HuH-7 (cell line): ENCODE measurements around the gene GALNT4.

Experiments
- DNase-seq: peaks from one replicate; pipeline ENCODE4 v3.0.0; 2011; ENCODE audit warnings: low spot score

GALNT4 gene

GRCh38 chr12:89524541-89525304 lies at the start of gene GALNT4:
Gene GALNT4, minus strand, starts transcription at chr12:89524796. Its CDS starts 247 bp downstream, at chr12:89524549.
- peak; percentile 94 for DNase-seq

- no peak for DNase-seq
Measured at GRCh38 chr12:89573051-89573810, 48.6 kb upstream of the GALNT4 start.

GRCh38 chr12:89571491-89572195 lies 47.0 kb upstream of the GALNT4 start:
- no peak for DNase-seq

GRCh38 chr12:89568484-89568883 lies 43.9 kb upstream of the GALNT4 start:
- DNase-seq: no peak

GRCh38 chr12:89567691-89568239 lies 43.2 kb upstream of the GALNT4 start:
- no peak for DNase-seq

- DNase-seq: no peak
Measured at GRCh38 chr12:89566615-89567014, 42.0 kb upstream of the GALNT4 start.

GRCh38 chr12:89565002-89565401 lies 40.4 kb upstream of the GALNT4 start:
- DNase-seq: no peak

- DNase-seq: no peak
Measured at GRCh38 chr12:89559753-89560152, 35.2 kb upstream of the GALNT4 start.

- no peak for DNase-seq
Measured at GRCh38 chr12:89556976-89557375, 32.4 kb upstream of the GALNT4 start.

GRCh38 chr12:89552376-89552775 lies 27.8 kb upstream of the GALNT4 start:
- DNase-seq: no peak

- no peak for DNase-seq
Measured at GRCh38 chr12:89551747-89552146, 27.2 kb upstream of the GALNT4 start.

GRCh38 chr12:89547101-89547500 lies 22.5 kb upstream of the GALNT4 start:
- DNase-seq: no peak

- no peak for DNase-seq
Measured at GRCh38 chr12:89546151-89546550, 21.6 kb upstream of the GALNT4 start.

GRCh38 chr12:89544681-89545184 lies 20.1 kb upstream of the GALNT4 start:
- no peak for DNase-seq

- DNase-seq: no peak
Measured at GRCh38 chr12:89544022-89544421, 19.4 kb upstream of the GALNT4 start.

- DNase-seq: peak; percentile 44
Measured at GRCh38 chr12:89542912-89543592, 18.5 kb upstream of the GALNT4 start.

GRCh38 chr12:89542236-89542635 lies 17.6 kb upstream of the GALNT4 start:
- DNase-seq: no peak

- DNase-seq: no peak
Measured at GRCh38 chr12:89540586-89540985, 16.0 kb upstream of the GALNT4 start.

GRCh38 chr12:89539426-89540223 lies 15.0 kb upstream of the GALNT4 start:
- no peak for DNase-seq

GRCh38 chr12:89538897-89539296 lies 14.3 kb upstream of the GALNT4 start:
- no peak for DNase-seq

GRCh38 chr12:89537389-89537788 lies 12.8 kb upstream of the GALNT4 start:
- no peak for DNase-seq
